PFSK-1 (cell line): ENCODE results near the gene SIRPD.

Experiments
- FOXP2 ChIP-seq: optimal IDR thresholded peaks from 2 replicates; pipeline ENCODE3; 2011; ENCODE audit warnings: borderline replicate concordance, control low read depth, inconsistent platforms; ENCODE audit not compliant: insufficient read depth; ENCODE audit errors: extremely low read length, extremely low read depth
- POLR2AphosphoS5 ChIP-seq: IDR thresholded peaks from 2 replicates; pipeline ENCODE4 v1.6.1; 2012; ENCODE audit warnings: low read depth, mild to moderate bottlenecking, control low read depth, low read length, moderate library complexity
- REST ChIP-seq, 2 experiments: IDR thresholded peaks; 2 replicates each; pipeline versions ENCODE4 v1.6.1 to v1.8.0; 2011 to 2012; ENCODE audit warnings: low read depth in 2 of 2, low read length in 2 of 2, control low read depth in 1 of 2, inconsistent platforms in 1 of 2, mild to moderate bottlenecking in 1 of 2, moderate library complexity in 1 of 2; ENCODE audit not compliant: insufficient read depth in 1 of 2
- TAF1 ChIP-seq: IDR thresholded peaks from 2 replicates; pipeline ENCODE4 v1.6.1; 2012; ENCODE audit warnings: low read length, control low read depth, borderline replicate concordance; ENCODE audit not compliant: insufficient read depth

GRCh38 chr20:1576641-1577040, 19.1 kb upstream of the SIRPD start:
- no peak for TF ChIP-seq REST (IDR thresholded peaks at IDR 0.05; ENCODE audit: insufficient read depth in 1 of 2, low read depth in 2 of 2, low read length in 2 of 2)
- no peak for TF ChIP-seq TAF1
- no peak for TF ChIP-seq POLR2AphosphoS5
- no peak for TF ChIP-seq FOXP2
